ENCODE data around the gene PLEKHH2. TPM values are rescaled to one million over a fixed set of nuclear protein-coding genes. Genes with fewer than 3 reads are reported as not detected.

PLEKHH2 gene
- total and polyA plus RNA-seq, 2 of the 13 experiments (the other 11 are each of a cell fraction or from before 2014, with no cell fraction given), result 1.1 to 3.0 TPM

- TF ChIP-seq HOXA9 (CRISPR knock-in tag; IDR thresholded peaks at IDR 0.05; ENCODE audit: borderline replicate concordance) (no peak), ZNF607 (CRISPR knock-in tag; IDR thresholded peaks at IDR 0.05; ENCODE audit: borderline replicate concordance) (no peak), NFYB (CRISPR knock-in tag; IDR thresholded peaks at IDR 0.05) (peak; percentile 36; the same call in 1 of the 2 replicates), MIXL1 (CRISPR knock-in tag; IDR thresholded peaks at IDR 0.05) (no peak)
- TF ChIP-seq, protein P1, sequence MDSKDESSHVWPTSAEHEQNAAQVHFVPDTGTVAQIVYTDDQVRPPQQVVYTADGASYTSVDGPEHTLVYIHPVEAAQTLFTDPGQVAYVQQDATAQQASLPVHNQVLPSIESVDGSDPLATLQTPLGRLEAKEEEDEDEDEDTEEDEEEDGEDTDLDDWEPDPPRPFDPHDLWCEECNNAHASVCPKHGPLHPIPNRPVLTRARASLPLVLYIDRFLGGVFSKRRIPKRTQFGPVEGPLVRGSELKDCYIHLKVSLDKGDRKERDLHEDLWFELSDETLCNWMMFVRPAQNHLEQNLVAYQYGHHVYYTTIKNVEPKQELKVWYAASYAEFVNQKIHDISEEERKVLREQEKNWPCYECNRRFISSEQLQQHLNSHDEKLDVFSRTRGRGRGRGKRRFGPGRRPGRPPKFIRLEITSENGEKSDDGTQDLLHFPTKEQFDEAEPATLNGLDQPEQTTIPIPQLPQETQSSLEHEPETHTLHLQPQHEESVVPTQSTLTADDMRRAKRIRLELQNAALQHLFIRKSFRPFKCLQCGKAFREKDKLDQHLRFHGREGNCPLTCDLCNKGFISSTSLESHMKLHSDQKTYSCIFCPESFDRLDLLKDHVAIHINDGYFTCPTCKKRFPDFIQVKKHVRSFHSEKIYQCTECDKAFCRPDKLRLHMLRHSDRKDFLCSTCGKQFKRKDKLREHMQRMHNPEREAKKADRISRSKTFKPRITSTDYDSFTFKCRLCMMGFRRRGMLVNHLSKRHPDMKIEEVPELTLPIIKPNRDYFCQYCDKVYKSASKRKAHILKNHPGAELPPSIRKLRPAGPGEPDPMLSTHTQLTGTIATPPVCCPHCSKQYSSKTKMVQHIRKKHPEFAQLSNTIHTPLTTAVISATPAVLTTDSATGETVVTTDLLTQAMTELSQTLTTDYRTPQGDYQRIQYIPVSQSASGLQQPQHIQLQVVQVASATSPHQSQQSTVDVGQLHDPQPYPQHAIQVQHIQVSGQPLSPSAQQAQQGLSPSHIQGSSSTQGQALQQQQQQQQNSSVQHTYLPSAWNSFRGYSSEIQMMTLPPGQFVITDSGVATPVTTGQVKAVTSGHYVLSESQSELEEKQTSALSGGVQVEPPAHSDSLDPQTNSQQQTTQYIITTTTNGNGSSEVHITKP (CRISPR knock-in tag; IDR thresholded peaks at IDR 0.05; ENCODE audit: low read depth), result peak; percentile 85
- TF ChIP-seq, protein P2, sequence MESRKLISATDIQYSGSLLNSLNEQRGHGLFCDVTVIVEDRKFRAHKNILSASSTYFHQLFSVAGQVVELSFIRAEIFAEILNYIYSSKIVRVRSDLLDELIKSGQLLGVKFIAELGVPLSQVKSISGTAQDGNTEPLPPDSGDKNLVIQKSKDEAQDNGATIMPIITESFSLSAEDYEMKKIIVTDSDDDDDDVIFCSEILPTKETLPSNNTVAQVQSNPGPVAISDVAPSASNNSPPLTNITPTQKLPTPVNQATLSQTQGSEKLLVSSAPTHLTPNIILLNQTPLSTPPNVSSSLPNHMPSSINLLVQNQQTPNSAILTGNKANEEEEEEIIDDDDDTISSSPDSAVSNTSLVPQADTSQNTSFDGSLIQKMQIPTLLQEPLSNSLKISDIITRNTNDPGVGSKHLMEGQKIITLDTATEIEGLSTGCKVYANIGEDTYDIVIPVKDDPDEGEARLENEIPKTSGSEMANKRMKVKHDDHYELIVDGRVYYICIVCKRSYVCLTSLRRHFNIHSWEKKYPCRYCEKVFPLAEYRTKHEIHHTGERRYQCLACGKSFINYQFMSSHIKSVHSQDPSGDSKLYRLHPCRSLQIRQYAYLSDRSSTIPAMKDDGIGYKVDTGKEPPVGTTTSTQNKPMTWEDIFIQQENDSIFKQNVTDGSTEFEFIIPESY (CRISPR knock-in tag; IDR thresholded peaks at IDR 0.05), result peak; percentile 48; the same call in 1 of the 2 replicates
Measured at GRCh38 chr2:43773876-43774613, 137.0 kb downstream of the PLEKHH2 start, which contains the start of gene DYNC2LI1 (continued).
